Transverse colon (tissue), 4 donors: ENCODE measurements around the gene ZNF600.
"Not testable (repeated sequence)": the region's sequence is repeated elsewhere in the genome, so short reads cannot be mapped to it uniquely, and the experiment has no call there.

ENCODE experiments used
- EP300 ChIP-seq: sonication (generic); formaldehyde crosslinking; IDR thresholded peaks from one replicate; pipeline ENCODE4 v1.6.1; 2017; ENCODE audit warnings: antibody characterized with exemption, low read depth
- POLR2A ChIP-seq: fragments of 450-650 bp; IDR thresholded peaks from one replicate; pipeline ENCODE4 v1.6.1; 2016; ENCODE audit warnings: antibody characterized with exemption, mild to moderate bottlenecking, moderate library complexity
- POLR2AphosphoS5 ChIP-seq, 3 donors: sonication (generic); formaldehyde crosslinking; IDR thresholded peaks; one replicate each; pipeline ENCODE4 v1.6.1; 2016; ENCODE audit warnings: antibody characterized with exemption in 3 of 3
- TF ChIP-seq, protein P1 (sequence below), 5 experiments: fragments of 200-600 bp in 3 of 5; fragments of 450-650 bp in 2 of 5; sonication (generic) in 3 of 5; IDR thresholded peaks; 1 replicate in 2 of 5; 2 replicates in 3 of 5; pipeline ENCODE4 v1.5.1; 2016 to 2017; ENCODE audit warnings: antibody characterized with exemption in 5 of 5, inconsistent platforms in 3 of 5, mild to moderate bottlenecking in 2 of 5, moderate library complexity in 1 of 5

DNA sequence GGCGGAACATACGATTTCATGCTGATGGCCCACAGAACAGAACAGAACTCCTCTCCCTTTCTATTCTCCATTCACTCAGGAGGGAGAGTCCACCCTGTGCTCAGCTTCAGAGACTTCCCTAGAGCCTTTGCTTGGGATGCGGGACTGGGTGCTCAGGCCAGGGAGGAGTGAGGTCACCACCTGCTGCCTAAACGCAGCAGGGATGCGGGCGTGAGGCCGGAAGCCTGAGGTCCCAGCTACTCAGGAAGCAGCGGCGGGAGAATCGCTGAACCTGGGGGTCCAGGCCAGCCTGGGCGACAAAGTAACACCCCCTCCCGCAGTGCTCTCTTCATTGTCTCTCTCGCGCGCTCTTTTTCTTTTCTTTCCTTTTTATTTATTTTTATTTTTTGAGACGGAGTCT, 60.5 kb downstream of the ZNF600 start:
- TF ChIP-seq, protein P1, sequence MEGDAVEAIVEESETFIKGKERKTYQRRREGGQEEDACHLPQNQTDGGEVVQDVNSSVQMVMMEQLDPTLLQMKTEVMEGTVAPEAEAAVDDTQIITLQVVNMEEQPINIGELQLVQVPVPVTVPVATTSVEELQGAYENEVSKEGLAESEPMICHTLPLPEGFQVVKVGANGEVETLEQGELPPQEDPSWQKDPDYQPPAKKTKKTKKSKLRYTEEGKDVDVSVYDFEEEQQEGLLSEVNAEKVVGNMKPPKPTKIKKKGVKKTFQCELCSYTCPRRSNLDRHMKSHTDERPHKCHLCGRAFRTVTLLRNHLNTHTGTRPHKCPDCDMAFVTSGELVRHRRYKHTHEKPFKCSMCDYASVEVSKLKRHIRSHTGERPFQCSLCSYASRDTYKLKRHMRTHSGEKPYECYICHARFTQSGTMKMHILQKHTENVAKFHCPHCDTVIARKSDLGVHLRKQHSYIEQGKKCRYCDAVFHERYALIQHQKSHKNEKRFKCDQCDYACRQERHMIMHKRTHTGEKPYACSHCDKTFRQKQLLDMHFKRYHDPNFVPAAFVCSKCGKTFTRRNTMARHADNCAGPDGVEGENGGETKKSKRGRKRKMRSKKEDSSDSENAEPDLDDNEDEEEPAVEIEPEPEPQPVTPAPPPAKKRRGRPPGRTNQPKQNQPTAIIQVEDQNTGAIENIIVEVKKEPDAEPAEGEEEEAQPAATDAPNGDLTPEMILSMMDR (IDR thresholded peaks at IDR 0.05): not testable (repeated sequence)
- TF ChIP-seq POLR2A; EP300; POLR2AphosphoS5 (IDR thresholded peaks at IDR 0.05): not testable (repeated sequence)
